ENCODE results near the gene TBC1D32.
"Not testable (repeated sequence)": the region's sequence is repeated elsewhere in the genome, so short reads cannot be mapped to it uniquely, and the experiment has no call there.

- TF ChIP-seq CTCF (IDR thresholded peaks at IDR 0.05; ENCODE audit: extremely low read depth in 1 of 2, insufficient read depth in 1 of 2, low read depth in 1 of 2, low read length in 2 of 2); POLR2A (IDR thresholded peaks at IDR 0.05; ENCODE audit: low read depth, low read length); EZH2 (IDR thresholded peaks at IDR 0.05; ENCODE audit: borderline replicate concordance, low read depth, low read length, severe bottlenecking); MAX (IDR thresholded peaks at IDR 0.05; ENCODE audit: insufficient read depth, insufficient read length); GATA2 (IDR thresholded peaks at IDR 0.05; ENCODE audit: insufficient read depth, insufficient read length, low read depth, low read length); POLR2AphosphoS5 (IDR thresholded peaks at IDR 0.05; ENCODE audit: insufficient read depth, low read depth, low read length); FOS (IDR thresholded peaks at IDR 0.05; ENCODE audit: borderline replicate concordance, insufficient read depth, low read length): not testable (repeated sequence)
Observed at GRCh38 chr6:121311814-121312213, 22.5 kb downstream of the TBC1D32 start.

All from endothelial cell of umbilical vein (primary cell).